Fibroblast of lung (primary cell): ENCODE measurements around the gene HSPB9. TPM values are rescaled to one million over a fixed set of nuclear protein-coding genes. Genes with fewer than 3 reads are reported as not detected.
A peak's percentile ranks its signal among the peaks of the same experiment; 100 is the strongest.
"Not testable (repeated sequence)": the region's sequence is repeated elsewhere in the genome, so short reads cannot be mapped to it uniquely, and the experiment has no call there.

Experiments used
- DNase-seq, 2 donors: peaks; one replicate each; pipeline versions ENCODE4 v3.0.0 to v3.0.0-alpha.2; 2010; ENCODE audit warnings: low read depth in 2 of 2
- H2AFZ ChIP-seq: 2 replicates; pipeline ENCODE4 v1.5.1; 2012; ENCODE audit warnings: low read length, control low read depth, inconsistent platforms
- H3K27ac ChIP-seq: 2 replicates; pipeline ENCODE4 v1.5.1; 2011; ENCODE audit warnings: low read length, control low read depth; ENCODE audit not compliant: insufficient read depth
- H3K27me3 ChIP-seq: 2 replicates; pipeline ENCODE4 v1.5.1; 2011; ENCODE audit warnings: mild to moderate bottlenecking, low read length; ENCODE audit not compliant: control insufficient read depth, insufficient read depth
- H3K36me3 ChIP-seq: 2 replicates; pipeline ENCODE4 v1.5.1; 2011; ENCODE audit warnings: low read length; ENCODE audit not compliant: control insufficient read depth, insufficient read depth
- H3K4me1 ChIP-seq: 2 replicates; pipeline ENCODE4 v1.5.1; 2011; ENCODE audit warnings: low read length; ENCODE audit not compliant: control insufficient read depth, insufficient read depth; ENCODE audit errors: extremely low read depth
- H3K4me2 ChIP-seq: 2 replicates; pipeline ENCODE4 v1.5.1; 2011; ENCODE audit warnings: low read length, control low read depth; ENCODE audit not compliant: insufficient read depth; ENCODE audit errors: extremely low read depth
- H3K4me3 ChIP-seq, 4 experiments: fragments of 200-600 bp in 1 of 4; sonication (generic) in 1 of 4; replicated peaks in 1 of 4; 2 replicates each; pipeline ENCODE4 v1.5.1; 2011 to 2016; ENCODE audit warnings: low read length in 4 of 4, low read depth in 3 of 4, mild to moderate bottlenecking in 3 of 4, control low read depth in 2 of 4, inconsistent platforms in 1 of 4, mixed read lengths in 1 of 4; ENCODE audit not compliant: insufficient read depth in 1 of 4; ENCODE audit errors: control extremely low read depth in 1 of 4
- H3K79me2 ChIP-seq: 2 replicates; pipeline ENCODE4 v1.5.1; 2012; ENCODE audit warnings: mild to moderate bottlenecking, low read length, inconsistent platforms; ENCODE audit not compliant: control insufficient read depth, insufficient read depth
- H3K9ac ChIP-seq: 2 replicates; pipeline ENCODE4 v1.5.1; 2011; ENCODE audit warnings: mild to moderate bottlenecking, low read length, control low read depth; ENCODE audit not compliant: insufficient read depth
- H3K9me3 ChIP-seq: 2 replicates; pipeline ENCODE4 v1.5.1; 2012; ENCODE audit warnings: low read depth, low read length; ENCODE audit not compliant: control insufficient read depth, insufficient read depth
- H4K20me1 ChIP-seq: 2 replicates; pipeline ENCODE4 v1.5.1; 2011; ENCODE audit warnings: low read length; ENCODE audit not compliant: control insufficient read depth, insufficient read depth; ENCODE audit errors: extremely low read depth
- EZH2 ChIP-seq: IDR thresholded peaks from 2 replicates; pipeline ENCODE4 v1.5.1; 2012; ENCODE audit warnings: low read length, control low read depth, mild to moderate bottlenecking; ENCODE audit errors: missing control alignments
- polyA plus RNA-seq, 2 donors: library from polyadenylated mRNA; depleted of rRNA in 1 of 2; stranded (reverse) in 1 of 2; unstranded in 1 of 2; fragments of >200 nt; gene quantifications; 2 replicates each; pipeline ENCODE4 v1.2.1, GENCODE V29; 2011 to 2012; ENCODE audit warnings: missing spikeins in 1 of 2
- total RNA-seq: library from RNA; depleted of rRNA; stranded (reverse); fragments of >200 nt; gene quantifications from 2 replicates; pipeline ENCODE4 v1.2.1, GENCODE V29; 2014
- TF ChIP-seq, protein P1 (sequence below), 2 donors: IDR thresholded peaks in 1 of 2; conservative IDR thresholded peaks in 1 of 2; 1 replicate in 1 of 2; 2 replicates in 1 of 2; pipeline ENCODE4 v1.5.1; 2011 to 2012; ENCODE audit warnings: low read length in 2 of 2, control low read depth in 1 of 2, inconsistent platforms in 1 of 2, low read depth in 1 of 2, mild to moderate bottlenecking in 1 of 2

HSPB9 gene
- total and polyA plus RNA-seq, 2 donors (not counting 1 experiment from before 2014, with no cell fraction given) = not detected

GRCh38 chr17:42136654-42137051, 14.0 kb downstream of the HSPB9 start:
- Histone ChIP-seq H3K4me2 (no peak overlapping the region), H3K27me3 (no peaks in the 10 kb centered on the region), H2AFZ (no peak overlapping the region), H4K20me1 (no peaks in the 10 kb centered on the region), H3K9ac (no peak overlapping the region), H3K36me3 (peaks cover 8% of the 10 kb centered on the region), H3K27ac (no peak overlapping the region), H3K4me1 (peaks cover 33% of the 10 kb centered on the region), H3K4me3 (no peak overlapping the region), H3K9me3 (no peaks in the 10 kb centered on the region), H3K79me2 (peaks cover 86% of the 10 kb centered on the region)
- TF ChIP-seq, protein P1, sequence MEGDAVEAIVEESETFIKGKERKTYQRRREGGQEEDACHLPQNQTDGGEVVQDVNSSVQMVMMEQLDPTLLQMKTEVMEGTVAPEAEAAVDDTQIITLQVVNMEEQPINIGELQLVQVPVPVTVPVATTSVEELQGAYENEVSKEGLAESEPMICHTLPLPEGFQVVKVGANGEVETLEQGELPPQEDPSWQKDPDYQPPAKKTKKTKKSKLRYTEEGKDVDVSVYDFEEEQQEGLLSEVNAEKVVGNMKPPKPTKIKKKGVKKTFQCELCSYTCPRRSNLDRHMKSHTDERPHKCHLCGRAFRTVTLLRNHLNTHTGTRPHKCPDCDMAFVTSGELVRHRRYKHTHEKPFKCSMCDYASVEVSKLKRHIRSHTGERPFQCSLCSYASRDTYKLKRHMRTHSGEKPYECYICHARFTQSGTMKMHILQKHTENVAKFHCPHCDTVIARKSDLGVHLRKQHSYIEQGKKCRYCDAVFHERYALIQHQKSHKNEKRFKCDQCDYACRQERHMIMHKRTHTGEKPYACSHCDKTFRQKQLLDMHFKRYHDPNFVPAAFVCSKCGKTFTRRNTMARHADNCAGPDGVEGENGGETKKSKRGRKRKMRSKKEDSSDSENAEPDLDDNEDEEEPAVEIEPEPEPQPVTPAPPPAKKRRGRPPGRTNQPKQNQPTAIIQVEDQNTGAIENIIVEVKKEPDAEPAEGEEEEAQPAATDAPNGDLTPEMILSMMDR (conservative IDR thresholded peaks at IDR 0.05 in 1 of 2, IDR thresholded peaks at IDR 0.05 in 1 of 2; ENCODE audit: low read depth in 1 of 2, low read length in 2 of 2) = no peak
- no peak for TF ChIP-seq EZH2
- DNase-seq = no peak

GRCh38 chr17:42138749-42139492, 16.3 kb downstream of the HSPB9 start:
- Histone ChIP-seq H3K27me3 (no peaks in the 10 kb centered on the region), H3K4me2 (no peak overlapping the region), H3K9ac (no peak overlapping the region), H3K4me1 (peaks cover 25% of the 10 kb centered on the region), H3K27ac (peak overlapping the region; percentile 10), H2AFZ (no peak overlapping the region), H3K4me3 (no peak overlapping the region), H3K9me3 (no peaks in the 10 kb centered on the region), H3K36me3 (peaks cover 8% of the 10 kb centered on the region), H4K20me1 (no peaks in the 10 kb centered on the region), H3K79me2 (peaks cover 81% of the 10 kb centered on the region)
- TF ChIP-seq, protein P1 (conservative IDR thresholded peaks at IDR 0.05 in 1 of 2, IDR thresholded peaks at IDR 0.05 in 1 of 2; ENCODE audit: low read depth in 1 of 2, low read length in 2 of 2) = no peak
- TF ChIP-seq EZH2 = no peak
- DNase-seq = no peak

DNA sequence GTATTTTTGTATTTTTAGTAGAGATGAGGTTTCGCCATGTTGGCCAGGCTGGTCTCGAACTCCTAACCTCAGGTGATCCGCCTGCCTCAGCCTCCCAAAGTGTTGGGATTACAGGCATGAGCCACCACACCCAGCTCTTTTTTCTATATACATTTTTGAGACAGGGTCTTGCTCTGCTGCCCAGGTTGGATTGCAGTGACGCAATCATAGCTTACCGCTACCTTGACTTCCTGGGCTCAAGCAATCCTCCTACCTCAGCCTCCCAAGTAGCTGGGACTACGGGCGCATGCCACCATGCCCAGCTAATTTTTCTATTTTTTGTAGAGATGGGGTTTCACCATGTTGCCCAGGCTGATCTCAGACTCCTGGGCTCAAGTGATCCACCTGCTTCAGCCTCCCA, 18.1 kb downstream of the HSPB9 start:
- H3K4me2 ChIP-seq, H3K36me3 ChIP-seq, H3K27me3 ChIP-seq, H3K4me3 ChIP-seq, H3K27ac ChIP-seq, H4K20me1 ChIP-seq, DNase-seq, H2AFZ ChIP-seq, H3K9me3 ChIP-seq, H3K9ac ChIP-seq: not testable (repeated sequence)
- Histone ChIP-seq H3K79me2 (peaks cover 71% of the 10 kb centered on the region), H3K4me1 (peaks cover 20% of the 10 kb centered on the region)
